ENCODE data around the gene TMEM91.

The TMEM91 gene

DNA sequence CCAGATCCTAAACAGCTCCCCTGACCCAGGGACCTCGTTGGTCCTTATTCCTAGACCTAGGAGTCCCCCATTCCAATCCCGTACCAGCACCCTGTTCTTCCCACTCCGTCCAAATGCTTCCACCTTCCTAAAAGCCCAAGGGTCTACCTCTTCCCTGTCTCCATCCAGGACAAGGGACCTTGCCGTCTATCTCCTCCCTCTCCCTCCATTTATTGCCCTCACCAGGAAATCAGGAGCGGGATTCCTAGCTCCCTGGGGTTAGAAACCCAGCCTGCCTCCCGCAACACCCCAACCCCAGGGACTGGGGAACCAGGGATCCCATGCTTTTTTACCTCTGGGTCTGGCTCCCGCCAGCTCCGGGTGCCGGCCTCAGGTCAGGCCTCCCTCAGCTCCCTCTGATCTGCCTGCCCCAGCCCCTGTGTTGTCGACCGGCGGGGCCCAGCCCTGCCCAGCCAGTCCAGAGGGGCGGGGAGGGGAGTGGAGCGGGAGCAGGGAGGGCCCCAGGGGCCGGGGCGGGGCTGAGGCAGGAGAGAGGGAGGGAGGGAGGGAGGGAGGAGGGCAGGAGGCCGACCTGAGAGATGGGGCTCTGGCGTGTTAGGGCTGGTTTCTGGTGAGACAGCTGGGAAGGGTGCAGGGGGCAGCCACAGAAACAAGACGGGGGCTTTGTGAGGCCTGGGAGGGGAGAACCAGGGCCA lies 50.8 kb downstream of the TMEM91 start, which contains the start of gene B3GNT8:
B3GNT8 (minus strand) TSS at position 423 of the 695 bp plus-strand sequence. CDS start 596 bp downstream, outside the sequence.
- Histone ChIP-seq H2AFZ (ENCODE audit: low read length) (no peak within 1 kb of the TSS), H3K27me3 (ENCODE audit: insufficient read depth, low read length) (no peaks in the 10 kb centered on the region), H3K4me2 (ENCODE audit: low read length) (no peak within 1 kb of the TSS), H3K27ac (ENCODE audit: low read depth, low read length, poor library complexity, severe bottlenecking) (no peak within 1 kb of the TSS), H3F3A (ENCODE audit: insufficient read depth, low read length) (no peaks in the 10 kb centered on the region; the same call in 1 of the 2 replicates), H3K79me2 (ENCODE audit: insufficient read depth, low read length) (no peaks in the 10 kb centered on the region), H3K36me3 (ENCODE audit: insufficient read depth, low read length) (peaks cover 57% of the 10 kb centered on the region), H3K9me2 (ENCODE audit: low read depth, low read length) (no peaks in the 10 kb centered on the region), H4K20me1 (ENCODE audit: insufficient read depth, low read length) (no peaks in the 10 kb centered on the region), H3K9ac (ENCODE audit: low read length) (no peak within 1 kb of the TSS), H3K4me1 (ENCODE audit: insufficient read depth, low read length, severe bottlenecking) (no peaks in the 10 kb centered on the region), H3K4me3 (ENCODE audit: low read depth, low read length, poor library complexity, severe bottlenecking) (no peak within 1 kb of the TSS), H3K9me3 (ENCODE audit: low read length) (no peaks in the 10 kb centered on the region)
- no peak for TF ChIP-seq EZH2 (IDR thresholded peaks at IDR 0.05; ENCODE audit: borderline replicate concordance, low read length)
- TF ChIP-seq, protein P1, sequence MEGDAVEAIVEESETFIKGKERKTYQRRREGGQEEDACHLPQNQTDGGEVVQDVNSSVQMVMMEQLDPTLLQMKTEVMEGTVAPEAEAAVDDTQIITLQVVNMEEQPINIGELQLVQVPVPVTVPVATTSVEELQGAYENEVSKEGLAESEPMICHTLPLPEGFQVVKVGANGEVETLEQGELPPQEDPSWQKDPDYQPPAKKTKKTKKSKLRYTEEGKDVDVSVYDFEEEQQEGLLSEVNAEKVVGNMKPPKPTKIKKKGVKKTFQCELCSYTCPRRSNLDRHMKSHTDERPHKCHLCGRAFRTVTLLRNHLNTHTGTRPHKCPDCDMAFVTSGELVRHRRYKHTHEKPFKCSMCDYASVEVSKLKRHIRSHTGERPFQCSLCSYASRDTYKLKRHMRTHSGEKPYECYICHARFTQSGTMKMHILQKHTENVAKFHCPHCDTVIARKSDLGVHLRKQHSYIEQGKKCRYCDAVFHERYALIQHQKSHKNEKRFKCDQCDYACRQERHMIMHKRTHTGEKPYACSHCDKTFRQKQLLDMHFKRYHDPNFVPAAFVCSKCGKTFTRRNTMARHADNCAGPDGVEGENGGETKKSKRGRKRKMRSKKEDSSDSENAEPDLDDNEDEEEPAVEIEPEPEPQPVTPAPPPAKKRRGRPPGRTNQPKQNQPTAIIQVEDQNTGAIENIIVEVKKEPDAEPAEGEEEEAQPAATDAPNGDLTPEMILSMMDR (IDR thresholded peaks at IDR 0.05; ENCODE audit: low read length): no peak

DNA sequence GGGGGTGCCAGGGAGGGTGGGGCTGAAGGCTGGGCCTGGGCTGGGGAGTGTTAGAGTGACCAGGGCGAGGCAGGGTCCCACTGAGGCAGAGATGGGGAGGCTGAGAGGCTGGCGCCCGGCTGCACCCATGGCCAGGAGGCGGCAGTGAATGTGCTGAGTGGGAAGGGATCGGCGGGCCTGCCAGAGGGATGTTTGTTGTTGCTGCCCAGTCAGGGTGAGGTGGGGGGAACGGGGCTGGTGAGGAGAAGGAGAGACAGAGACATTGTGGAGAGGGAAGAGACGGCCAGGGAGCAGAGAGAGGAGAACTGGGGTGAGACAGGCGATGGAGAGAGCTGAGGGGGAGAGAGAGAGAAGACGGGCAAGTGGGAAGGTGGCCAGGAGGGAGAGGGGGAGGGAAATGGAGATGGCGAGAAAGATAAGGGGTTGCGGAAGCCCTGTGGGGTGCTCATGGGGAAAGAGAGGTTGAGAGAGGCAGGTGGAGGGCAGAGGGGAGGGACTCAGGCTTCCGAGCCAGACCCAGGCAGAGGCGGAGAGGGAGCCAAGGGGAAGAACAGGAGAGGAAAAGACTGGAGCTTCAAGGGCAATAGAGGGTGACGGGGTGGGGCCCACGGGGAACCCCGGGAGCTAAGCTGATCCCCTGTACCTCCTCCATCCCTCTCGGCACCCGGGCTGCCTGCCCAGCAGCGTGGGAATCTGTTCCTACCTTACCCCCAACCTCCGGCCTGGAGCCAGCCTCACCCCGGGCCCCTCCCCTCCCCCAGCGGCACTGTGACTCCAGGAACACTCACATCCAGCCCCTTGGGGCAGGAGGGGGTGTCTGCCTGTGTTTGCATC lies 51.5 kb downstream of the TMEM91 start:
- H3K9me3 ChIP-seq (ENCODE audit: low read length): no peaks in the 10 kb centered on the region
- H3K36me3 ChIP-seq (ENCODE audit: insufficient read depth, low read length): peaks cover 56% of the 10 kb centered on the region
- no peak overlapping the region for H3K9ac ChIP-seq (ENCODE audit: low read length)
- no peak overlapping the region for H3K4me3 ChIP-seq (ENCODE audit: low read depth, low read length, poor library complexity, severe bottlenecking)
- H4K20me1 ChIP-seq (ENCODE audit: insufficient read depth, low read length): no peaks in the 10 kb centered on the region
- no peaks in the 10 kb centered on the region for H3K79me2 ChIP-seq (ENCODE audit: insufficient read depth, low read length)
- H3K27ac ChIP-seq (ENCODE audit: low read depth, low read length, poor library complexity, severe bottlenecking): no peak overlapping the region
- no peak overlapping the region for H3K4me2 ChIP-seq (ENCODE audit: low read length)
- H3K4me1 ChIP-seq (ENCODE audit: insufficient read depth, low read length, severe bottlenecking): no peaks in the 10 kb centered on the region
- no peak overlapping the region for H2AFZ ChIP-seq (ENCODE audit: low read length)
- no peaks in the 10 kb centered on the region; the same call in 1 of the 2 replicates for H3F3A ChIP-seq (ENCODE audit: insufficient read depth, low read length)
- TF ChIP-seq, protein P1 (IDR thresholded peaks at IDR 0.05; ENCODE audit: low read length): no peak
- TF ChIP-seq EZH2 (IDR thresholded peaks at IDR 0.05; ENCODE audit: borderline replicate concordance, low read length): no peak
- H3K9me2 ChIP-seq (ENCODE audit: low read depth, low read length): no peaks in the 10 kb centered on the region
- H3K27me3 ChIP-seq (ENCODE audit: insufficient read depth, low read length): no peaks in the 10 kb centered on the region

DNA sequence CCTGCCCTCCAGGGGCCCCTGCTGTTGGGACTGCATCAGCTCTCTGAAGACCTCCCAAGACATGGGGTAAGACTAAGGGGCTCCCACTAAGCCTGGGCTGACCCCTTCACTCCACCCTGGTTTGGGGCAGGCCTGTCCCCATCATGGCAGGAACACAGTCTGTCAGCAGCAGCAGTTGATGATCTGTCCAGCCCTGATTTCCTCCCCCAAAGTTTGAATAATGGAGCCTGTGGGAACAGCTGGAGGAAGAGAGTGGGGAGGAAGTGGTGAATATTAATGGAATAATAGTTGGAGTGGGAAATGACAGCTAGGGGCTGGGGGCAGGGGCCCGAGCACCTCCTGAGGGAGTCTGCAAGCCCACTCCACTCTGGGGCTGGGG lies 52.1 kb downstream of the TMEM91 start:
- Histone ChIP-seq H2AFZ (ENCODE audit: low read length) (no peak overlapping the region), H3K9me2 (ENCODE audit: low read depth, low read length) (no peaks in the 10 kb centered on the region), H3K4me1 (ENCODE audit: insufficient read depth, low read length, severe bottlenecking) (no peaks in the 10 kb centered on the region), H3F3A (ENCODE audit: insufficient read depth, low read length) (no peaks in the 10 kb centered on the region; the same call in 1 of the 2 replicates), H3K79me2 (ENCODE audit: insufficient read depth, low read length) (no peaks in the 10 kb centered on the region), H3K27me3 (ENCODE audit: insufficient read depth, low read length) (no peaks in the 10 kb centered on the region), H3K4me3 (ENCODE audit: low read depth, low read length, poor library complexity, severe bottlenecking) (no peak overlapping the region), H3K9ac (ENCODE audit: low read length) (no peak overlapping the region), H3K27ac (ENCODE audit: low read depth, low read length, poor library complexity, severe bottlenecking) (no peak overlapping the region), H4K20me1 (ENCODE audit: insufficient read depth, low read length) (no peaks in the 10 kb centered on the region), H3K36me3 (ENCODE audit: insufficient read depth, low read length) (peaks cover 58% of the 10 kb centered on the region), H3K4me2 (ENCODE audit: low read length) (no peak overlapping the region), H3K9me3 (ENCODE audit: low read length) (no peaks in the 10 kb centered on the region)
- TF ChIP-seq, protein P1 (IDR thresholded peaks at IDR 0.05; ENCODE audit: low read length): no peak
- no peak for TF ChIP-seq EZH2 (IDR thresholded peaks at IDR 0.05; ENCODE audit: borderline replicate concordance, low read length)

Measured in OCI-LY1 (cell line).